HG02642 (cell line): ENCODE results near the gene HIGD2B.
"Not testable (repeated sequence)": the region's sequence is repeated elsewhere in the genome, so short reads cannot be mapped to it uniquely, and the experiment has no call there.

Experiments
- ATAC-seq: cut with Tn5 transposase; IDR thresholded peaks from one replicate; pipeline ENCODE4 v1.9.1; 2021; ENCODE audit warnings: mild to moderate bottlenecking; ENCODE audit not compliant: unreplicated experiment, poor library complexity

The HIGD2B gene

GRCh38 chr15:72685925-72686794 is at the start of gene HIGD2B, which contains the start of gene BBS4:
HIGD2B (minus strand) TSS chr15:72686182; CDS start chr15:72676374, 9,808 bp downstream.
BBS4 (plus strand) TSS chr15:72686207; CDS start chr15:72686228, 21 bp downstream.
- ATAC-seq, result peak; percentile 97

GRCh38 chr15:72735111-72735510 is 49.1 kb upstream of the HIGD2B start:
- no peak for ATAC-seq

GRCh38 chr15:72733941-72734738 is 48.2 kb upstream of the HIGD2B start:
- ATAC-seq, result no peak

- no peak for ATAC-seq
Measured at GRCh38 chr15:72732516-72732915, 46.5 kb upstream of the HIGD2B start.

GRCh38 chr15:72732086-72732485 is 46.1 kb upstream of the HIGD2B start:
- no peak for ATAC-seq

- ATAC-seq, result no peak
Measured at GRCh38 chr15:72728821-72729220, 42.8 kb upstream of the HIGD2B start.

- not testable (repeated sequence) for ATAC-seq
Measured at GRCh38 chr15:72728249-72728648, 42.3 kb upstream of the HIGD2B start.

GRCh38 chr15:72727154-72727553 is 41.2 kb upstream of the HIGD2B start:
- no peak for ATAC-seq

- ATAC-seq, result not testable (repeated sequence)
Measured at GRCh38 chr15:72725851-72726250, 39.9 kb upstream of the HIGD2B start.

GRCh38 chr15:72725446-72725845 is 39.5 kb upstream of the HIGD2B start:
- ATAC-seq, result no peak

GRCh38 chr15:72724028-72724427 is 38.0 kb upstream of the HIGD2B start:
- no peak for ATAC-seq

GRCh38 chr15:72722071-72722696 is 36.2 kb upstream of the HIGD2B start:
- no peak for ATAC-seq

GRCh38 chr15:72708551-72709303 is 22.7 kb upstream of the HIGD2B start:
- not testable (repeated sequence) for ATAC-seq

- no peak for ATAC-seq
Measured at GRCh38 chr15:72706266-72706665, 20.3 kb upstream of the HIGD2B start.

GRCh38 chr15:72700076-72700475 is 14.1 kb upstream of the HIGD2B start:
- ATAC-seq, result no peak

GRCh38 chr15:72698938-72699337 is 13.0 kb upstream of the HIGD2B start:
- ATAC-seq, result no peak

GRCh38 chr15:72690938-72691337 is 5.0 kb upstream of the HIGD2B start:
- no peak for ATAC-seq

GRCh38 chr15:72688697-72689096 is 2.7 kb upstream of the HIGD2B start:
- ATAC-seq, result no peak

- ATAC-seq, result peak; percentile 3
Measured at GRCh38 chr15:72685301-72685924, 569 bp downstream of the HIGD2B start.

GRCh38 chr15:72682772-72683171 is 3.2 kb downstream of the HIGD2B start:
- no peak for ATAC-seq
